ENCODE data around the gene TNFRSF21.
"Not testable (repeated sequence)": the region's sequence is repeated elsewhere in the genome, so short reads cannot be mapped to it uniquely, and the experiment has no call there.

TNFRSF21 gene

DNA sequence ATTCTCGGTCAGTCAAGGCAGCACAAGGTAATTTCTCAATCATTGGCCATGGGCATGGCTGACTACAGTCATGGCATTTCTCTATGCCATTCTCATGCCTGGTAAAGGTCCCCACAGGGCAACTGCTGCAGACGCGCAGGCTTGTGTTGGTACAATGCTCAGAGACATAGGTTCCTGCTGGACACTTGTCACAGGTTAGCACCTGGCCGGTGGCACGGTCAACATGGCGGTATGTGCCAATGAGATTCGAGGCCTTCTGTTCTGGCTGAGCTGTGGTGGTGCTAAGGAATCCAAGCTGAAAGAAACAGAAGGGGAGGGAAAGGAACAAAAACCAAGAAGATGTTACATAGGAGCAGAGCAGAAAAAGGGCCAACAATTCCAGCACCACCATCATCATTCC is 23.4 kb downstream of the TNFRSF21 start:
- DNase-seq: no peak

DNA sequence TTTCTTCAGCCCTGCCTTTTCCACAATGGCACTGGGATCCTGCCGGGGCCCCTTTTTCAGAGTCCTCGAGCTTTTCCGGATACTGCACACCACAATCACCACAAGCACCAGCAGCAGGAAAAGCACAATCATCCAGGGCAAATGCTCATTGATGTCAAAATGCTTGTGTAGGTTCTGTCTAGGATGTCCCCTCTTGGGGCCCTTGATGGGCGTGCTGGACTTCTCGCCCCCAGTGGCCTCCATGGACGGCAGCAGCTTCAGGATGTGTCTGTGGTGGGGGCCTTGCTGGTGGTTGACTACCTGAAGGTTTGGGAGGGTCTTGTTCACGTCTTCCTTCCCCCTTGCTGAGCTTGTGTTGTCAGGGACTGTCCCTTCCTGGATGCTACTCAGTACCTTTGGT is 25.7 kb downstream of the TNFRSF21 start:
- no peak for DNase-seq

DNA sequence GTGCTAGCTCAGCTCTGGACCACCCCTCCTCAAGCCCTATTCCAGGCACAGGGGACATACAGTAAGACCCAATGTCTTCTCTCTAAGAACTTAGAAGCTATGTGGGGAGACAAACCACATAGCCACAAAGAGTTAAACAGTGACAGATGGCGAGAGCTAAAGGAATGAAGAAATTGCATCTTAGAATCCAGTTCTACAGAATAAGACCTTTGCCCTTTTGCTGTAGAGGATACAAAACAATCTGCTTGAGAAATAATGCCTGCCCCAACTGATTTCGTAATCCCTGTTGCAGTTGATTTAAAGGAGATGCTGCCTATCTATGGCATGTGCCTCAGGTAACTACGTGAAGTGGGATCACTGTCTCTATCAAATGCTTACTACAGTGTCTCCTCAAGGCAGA is 31.2 kb downstream of the TNFRSF21 start:
- peak; percentile 25 for DNase-seq

DNA sequence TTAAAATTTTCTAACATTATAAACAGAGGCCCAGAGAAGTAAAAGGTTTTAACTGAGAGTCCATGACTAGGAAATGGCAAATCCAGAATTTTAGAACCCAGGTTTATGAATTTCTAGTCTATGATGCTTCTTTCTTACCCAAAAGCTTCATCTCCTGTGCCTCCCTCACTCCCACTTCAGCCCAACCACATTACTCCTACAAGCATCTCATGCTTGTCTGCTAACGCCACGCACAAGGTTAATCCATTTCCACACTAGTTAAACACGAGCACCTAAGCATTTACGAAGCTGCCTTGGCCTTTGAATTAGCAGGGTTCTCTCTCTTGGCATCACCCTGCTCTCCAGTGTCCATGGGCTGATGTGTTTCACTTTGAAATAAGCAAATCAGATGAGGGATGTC is 32.0 kb downstream of the TNFRSF21 start:
- DNase-seq: no peak

DNA sequence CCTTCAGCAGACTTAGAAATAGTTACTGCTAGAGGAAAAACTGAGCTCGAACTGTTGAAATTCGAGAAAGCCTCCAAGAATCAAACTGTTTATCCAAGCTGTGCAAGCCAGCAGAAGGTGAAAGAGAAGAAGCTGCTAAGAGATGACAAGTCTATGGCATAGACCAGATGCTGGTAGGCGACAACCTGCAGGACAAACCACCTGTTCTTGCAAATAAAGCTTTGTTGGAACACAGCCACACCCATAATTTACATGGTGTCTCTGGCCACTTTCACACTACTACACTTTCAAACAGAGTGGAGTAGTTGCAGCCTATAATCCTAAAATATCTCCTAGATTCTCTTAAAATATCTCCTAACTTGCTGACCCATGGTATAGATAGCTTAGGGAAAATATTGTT is 33.3 kb downstream of the TNFRSF21 start:
- DNase-seq: no peak

DNA sequence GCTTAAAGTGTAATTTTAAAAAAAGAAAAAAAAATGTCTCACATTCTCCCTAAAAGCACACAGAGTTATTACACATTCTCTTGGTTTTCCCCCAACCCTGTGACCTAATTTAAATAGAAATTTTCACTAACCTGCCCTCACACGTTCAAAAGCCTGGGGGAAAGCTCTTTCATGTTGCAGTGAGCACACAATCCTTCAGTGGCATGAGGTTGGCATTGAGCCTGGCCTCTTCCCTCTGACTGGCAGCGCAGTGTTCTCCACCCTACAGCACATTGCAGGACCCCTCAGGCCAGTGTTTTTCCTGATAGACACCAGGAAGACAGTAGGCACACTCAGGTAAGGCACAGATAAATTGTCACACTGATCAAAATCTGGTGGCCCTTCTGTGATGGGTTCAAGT is 34.1 kb downstream of the TNFRSF21 start:
- no peak for DNase-seq

DNA sequence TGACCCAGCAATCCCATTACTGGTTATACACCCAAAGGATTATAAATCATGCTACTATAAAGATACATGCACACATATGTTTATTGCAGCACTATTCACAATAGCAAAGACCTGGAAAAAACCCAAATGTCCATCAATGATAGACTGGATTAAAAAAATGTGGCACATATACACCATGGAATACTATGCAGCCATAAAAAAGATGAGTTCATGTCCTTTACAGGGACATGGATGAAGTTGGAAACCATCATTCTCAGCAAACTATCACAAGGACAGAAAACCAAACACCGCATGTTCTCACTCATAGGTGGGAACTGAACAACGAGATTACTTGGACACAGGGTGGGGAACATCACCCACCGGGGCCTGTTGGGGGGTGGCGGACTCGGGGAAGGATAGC is 34.6 kb downstream of the TNFRSF21 start:
- not testable (repeated sequence) for DNase-seq

DNA sequence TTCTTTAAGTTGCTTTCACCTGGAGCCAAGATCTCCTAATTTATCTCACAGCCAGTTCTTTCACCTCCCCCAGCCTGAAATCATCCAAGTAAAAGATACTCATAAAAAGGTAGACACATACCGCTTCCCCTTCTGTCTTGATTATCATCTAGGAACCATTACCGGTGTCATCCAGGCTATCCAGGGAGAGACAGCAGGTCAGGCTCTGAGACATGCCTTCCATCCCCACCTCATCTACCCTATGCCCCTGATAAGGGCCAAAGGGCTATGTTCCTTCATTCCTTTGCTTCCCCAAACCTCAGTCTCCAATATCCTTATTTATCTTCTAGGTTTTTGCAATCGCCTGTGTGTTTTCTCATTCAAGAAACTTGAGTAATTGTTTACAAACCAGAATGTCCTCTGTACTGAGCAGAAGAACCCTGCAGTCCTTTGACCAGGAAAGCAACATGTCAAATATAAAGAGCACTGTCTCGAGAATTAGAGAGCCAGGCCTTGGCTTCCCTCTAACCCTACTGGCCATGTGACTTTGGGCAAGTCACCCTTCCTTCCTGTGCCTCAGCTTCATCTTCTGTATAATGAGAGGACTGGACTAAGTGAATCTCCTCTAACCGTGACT is 41.0 kb downstream of the TNFRSF21 start:
- DNase-seq: no peak

DNA sequence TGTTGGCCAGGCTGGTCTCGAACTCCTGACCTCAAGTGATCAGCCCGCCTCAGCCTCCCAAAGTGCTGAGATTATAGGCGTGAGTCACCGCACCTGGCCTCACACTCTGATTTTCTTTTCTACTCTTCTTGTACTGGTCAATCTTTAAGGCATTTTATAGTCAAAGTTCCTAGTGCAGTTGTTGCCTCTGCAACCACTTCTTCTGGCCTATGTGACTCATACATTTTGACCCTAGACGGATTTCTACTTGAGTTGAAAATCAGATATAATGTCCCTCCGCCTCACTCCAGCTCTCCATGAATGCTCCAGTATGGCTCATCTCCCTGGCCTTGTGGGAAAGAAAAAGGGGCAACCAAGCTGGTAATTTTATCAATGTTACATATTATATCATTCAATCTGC is 42.4 kb downstream of the TNFRSF21 start:
- DNase-seq: no peak

DNA sequence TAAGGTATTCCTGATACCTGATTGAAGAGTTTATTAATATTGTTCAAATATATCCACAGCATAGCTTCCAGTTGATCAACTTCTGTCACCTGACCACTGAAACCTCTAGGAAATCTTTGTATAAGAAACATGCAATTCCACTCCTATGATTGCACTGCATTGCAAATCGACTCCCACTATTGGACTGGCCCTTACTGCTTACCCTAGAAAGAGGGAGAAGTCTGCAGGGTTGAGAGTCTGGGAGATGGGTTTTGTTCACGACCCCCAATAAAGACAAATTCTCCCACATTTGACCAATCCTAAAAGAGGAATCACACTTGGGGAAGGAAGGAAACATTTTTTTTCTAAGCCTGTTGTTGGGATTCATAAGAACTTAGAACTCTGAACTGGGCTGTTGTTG is 43.7 kb downstream of the TNFRSF21 start:
- DNase-seq: no peak

DNA sequence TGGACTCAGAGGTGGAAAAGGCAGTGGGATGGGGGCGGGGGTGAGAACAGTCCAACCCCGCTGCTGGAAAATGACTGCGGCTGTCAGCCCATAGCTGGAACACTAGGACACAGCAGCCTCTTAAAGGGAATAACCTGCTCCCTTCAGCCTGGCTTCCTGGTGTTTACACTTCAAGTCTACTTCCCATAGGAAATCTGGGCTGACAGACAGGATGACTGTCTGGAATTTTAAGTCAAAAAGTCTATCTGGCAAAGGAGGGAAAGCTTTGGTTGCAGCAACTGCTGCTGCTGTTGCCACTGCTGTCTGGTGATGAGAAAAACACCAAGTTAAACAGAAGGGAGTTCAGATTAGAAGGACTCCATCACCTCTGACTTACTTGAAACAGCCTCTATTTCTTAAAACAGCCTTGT is 44.9 kb downstream of the TNFRSF21 start:
- DNase-seq: no peak

DNA sequence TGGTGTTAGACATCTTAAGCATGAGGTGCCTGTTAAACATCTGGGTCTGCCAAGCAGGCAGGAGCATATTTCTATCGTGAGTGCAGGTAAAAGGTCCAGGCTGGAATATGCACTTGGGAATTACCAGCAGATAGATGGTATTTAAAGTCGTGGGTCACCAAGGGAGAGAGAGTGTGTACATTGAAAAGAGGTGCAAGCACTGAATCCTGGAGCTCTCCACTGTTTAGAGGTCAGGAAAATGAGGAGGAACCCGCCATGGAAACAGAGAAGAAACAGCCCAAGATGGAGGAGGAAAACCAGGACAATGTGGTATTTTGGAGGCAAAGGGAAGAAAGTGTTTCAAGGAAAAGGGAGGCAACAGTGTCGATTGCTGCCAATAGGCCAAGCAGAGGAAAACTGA is 46.4 kb downstream of the TNFRSF21 start:
- DNase-seq: no peak

DNA sequence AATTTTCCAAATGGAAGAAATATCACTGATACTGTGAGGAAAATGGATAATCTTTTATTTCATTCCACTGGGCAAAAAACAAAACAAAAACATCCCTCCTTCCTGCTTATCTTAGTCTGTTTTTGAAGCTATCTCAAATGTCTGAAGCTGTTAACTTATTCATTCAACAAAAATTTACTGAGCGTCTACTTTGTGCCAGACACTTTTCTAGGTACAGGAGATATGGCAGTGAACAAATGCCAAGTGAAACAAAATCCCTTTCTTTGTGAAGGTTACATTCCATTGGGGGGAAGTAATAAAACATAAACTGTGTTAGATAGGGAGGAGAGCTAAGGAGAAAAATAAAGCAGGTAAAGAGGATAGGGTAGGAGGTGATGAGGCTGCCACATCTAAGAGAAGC is 47.5 kb downstream of the TNFRSF21 start:
- DNase-seq: no peak

DNA sequence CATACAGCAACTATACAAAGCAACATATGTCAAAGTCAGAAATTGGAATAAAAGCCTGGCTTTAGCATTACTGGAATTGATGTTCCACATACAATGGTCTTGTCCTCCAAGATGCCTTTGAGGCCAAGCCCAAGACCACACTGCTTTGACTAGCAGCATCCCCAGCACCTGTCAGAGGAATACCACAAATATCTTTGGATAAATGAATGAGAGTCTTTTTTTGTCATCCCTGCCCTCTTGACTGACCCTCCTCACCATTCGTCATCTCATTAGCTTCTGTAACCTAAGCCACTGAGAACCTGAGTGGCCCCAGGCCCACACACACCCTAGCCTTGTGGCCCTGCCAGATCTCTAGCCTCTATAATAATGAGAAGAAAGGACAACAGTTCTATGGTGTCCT is 48.5 kb downstream of the TNFRSF21 start:
- no peak for DNase-seq

DNA sequence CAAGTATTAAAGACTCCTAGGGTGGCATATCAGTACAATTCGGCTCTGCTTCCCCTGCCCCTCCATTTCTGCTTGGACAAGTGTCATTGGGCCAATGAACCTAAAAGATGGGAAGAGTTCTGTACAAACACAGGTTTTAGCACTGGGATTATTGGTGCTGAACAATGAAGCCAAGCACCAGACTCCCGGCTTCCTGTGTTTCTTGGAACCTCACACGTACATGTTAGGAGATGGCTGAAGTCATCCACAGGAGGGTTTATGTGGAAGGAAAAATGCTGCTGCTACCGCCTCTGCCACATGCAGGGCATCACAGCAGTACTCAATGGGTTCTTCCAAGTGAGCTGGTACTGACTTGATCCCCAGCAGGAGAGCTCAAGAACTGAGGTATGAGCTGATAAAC is 49.7 kb downstream of the TNFRSF21 start:
- no peak for DNase-seq

DNA sequence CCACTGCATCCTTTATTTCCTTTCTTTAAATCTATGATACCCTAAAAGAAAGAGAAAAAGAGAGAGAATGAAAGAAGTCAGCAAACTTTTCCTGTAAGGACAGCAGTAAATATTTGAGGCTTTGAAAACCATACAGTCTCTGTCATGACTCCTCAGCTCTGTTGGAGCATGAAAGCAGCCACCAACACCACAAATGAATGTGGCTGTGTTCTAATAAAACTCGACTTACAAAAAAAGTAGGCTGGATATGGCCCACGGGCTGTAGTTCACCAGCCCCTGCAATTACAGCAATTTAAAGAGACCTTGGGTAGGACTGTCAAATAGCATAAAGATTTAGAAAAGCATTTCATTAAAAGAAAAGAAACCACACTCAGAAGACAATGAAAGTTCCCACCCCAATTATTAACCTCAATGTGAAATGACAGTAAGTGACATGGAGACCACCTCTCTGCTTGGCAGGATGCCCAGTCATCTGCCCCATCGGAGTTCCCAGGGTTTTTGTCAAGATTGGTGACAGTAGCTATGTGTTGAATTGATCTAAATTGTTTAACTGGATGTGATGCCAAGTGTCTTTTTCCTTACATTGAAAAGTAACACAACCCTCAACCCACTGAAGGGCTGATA is 50.9 kb downstream of the TNFRSF21 start:
- no peak for DNase-seq

DNA sequence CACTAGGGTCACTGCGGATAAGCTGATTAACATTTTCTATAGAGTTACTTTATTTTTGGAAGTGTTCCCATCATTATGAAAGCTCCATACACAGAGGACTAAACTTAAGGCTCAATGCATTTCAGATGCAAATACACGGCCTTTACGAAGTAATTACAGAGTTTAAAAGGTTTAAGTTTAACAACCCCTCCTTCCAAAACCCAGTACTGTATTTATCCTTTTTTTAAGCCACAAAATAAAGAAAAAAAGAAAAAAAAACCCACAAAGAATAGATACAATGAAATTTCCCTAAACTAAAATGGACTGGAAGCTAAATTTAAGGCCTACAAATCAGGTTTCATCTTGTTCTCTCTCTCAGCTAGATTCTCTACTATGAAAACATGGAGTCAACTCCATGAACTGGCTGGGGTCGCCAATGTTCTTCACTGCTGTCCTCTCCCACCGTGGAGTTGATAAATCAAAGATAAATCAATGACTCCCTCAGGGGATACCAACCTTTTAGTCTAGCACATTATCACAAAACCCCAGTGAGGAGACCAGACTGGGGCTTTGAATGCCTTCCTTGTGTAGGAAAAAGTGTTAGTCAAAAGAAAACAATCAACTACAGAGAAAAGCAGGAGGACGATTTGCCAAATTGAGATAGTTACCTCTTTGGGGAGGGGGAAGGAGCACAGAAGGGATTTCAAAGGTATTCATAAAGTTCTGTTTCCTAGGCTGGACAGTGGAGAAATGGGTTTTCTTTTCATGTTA is 52.5 kb downstream of the TNFRSF21 start:
- DNase-seq: no peak

DNA sequence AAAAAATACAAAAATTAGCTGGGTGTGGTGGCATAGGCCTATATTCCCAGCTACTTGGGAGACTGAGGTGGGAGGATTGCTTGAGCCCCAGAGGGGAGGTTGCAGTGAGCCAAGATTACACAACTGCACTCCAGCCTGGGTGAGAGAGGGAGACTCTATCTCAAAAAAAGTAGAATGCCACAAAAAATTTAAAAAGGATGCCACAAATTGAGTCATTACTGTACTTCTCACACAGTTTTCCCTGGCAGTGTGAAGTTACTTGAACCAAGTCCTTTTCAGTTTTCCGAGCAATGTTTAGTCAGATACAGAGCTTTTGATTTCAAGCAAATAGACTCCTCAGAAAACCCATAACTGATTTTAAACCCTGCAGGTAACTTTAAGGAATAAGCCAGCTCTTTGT is 53.3 kb downstream of the TNFRSF21 start:
- no peak for DNase-seq

DNA sequence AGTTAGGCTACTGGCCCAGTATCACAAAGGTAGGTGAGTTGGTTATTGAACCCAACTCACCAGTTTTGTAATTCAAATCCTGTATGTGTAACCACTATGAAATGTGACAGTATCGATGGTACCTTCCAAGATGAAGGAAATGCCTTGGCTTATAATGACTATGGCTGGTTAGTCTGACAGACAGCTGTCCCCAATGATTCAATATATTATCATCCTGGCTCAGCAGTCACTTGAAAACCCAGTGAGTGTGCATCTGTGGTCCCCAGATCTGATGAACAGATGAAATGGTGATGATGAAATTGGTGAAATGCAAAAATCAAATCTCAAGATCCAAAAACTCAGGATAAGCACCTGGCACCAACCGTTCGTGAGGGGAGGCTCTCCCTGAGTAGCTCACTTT is 54.8 kb downstream of the TNFRSF21 start:
- DNase-seq: no peak

DNA sequence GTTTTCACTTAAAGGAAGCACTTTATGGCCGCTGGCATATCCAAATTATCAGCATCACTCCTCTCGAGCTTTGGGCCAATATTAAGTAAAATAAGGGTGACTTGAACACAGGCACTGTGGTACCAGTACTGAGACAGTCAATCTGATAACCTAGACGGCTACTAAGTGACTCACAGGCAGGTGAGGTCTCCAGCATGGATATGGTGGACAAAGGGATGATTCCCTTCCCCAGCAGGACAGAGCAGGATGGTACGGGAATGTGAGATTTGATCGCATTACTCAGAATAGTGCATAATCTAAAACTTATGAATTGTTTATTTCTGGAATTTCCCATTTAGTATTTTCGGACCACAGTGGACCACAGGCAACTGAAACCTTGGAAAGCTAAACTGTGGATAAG is 55.7 kb downstream of the TNFRSF21 start:
- DNase-seq: no peak

DNA sequence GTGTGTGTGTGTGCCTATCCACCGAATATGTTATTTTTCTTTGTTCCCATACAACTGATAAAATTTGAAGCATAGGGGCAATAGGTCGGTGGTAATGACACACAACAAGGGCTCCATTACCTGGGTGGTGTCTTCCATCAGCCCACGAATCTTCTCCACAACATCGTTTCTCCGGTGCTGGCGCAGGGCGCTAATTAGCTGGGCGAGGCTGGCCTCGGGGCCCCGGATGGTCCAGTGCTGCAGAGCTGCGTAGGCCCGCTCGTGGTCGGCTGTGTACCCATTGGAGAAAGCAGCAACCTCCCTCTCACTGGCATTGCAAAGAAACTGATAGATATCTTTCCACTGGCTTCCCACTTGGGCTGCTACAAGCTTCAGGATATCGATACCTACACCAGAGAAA is 56.6 kb downstream of the TNFRSF21 start:
- DNase-seq: no peak

DNA sequence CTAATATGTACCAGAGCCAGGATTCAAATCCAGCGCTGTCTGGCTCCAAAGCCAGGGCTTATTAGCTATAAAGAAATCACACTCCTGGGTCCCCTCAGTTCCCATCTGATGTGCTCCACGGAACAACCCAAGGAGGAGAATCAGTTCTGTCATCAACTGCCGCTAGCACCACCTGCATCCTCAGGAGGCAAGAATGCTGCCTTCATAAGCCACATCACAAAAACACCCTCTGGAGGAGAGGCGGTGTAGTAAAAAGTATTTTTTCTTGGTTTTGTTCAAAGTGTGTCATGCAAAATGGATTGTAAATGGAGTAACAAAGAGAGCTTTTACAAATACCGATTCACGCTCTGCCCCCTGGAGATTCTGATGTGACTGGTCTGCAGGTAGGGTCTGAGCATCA is 57.1 kb downstream of the TNFRSF21 start:
- no peak for DNase-seq

DNA sequence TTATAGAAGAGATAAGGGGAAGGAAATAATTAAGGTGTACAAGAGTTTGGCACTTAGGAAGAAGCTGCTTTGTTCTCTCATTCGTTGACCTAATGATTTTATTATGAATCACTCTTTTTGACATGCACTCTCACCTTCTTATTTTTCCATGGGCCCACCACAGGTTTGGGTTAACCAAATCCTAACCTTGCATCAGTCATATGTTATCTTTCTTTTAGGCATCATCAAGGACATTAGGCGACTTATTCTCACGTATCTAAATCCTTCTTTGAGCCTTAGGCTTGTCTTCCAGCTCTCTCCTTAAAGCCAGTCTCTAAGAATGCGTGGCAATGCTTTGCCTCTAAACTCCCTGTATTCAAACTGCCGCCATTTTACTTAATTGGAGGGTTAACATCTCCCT is 58.3 kb downstream of the TNFRSF21 start:
- no peak for DNase-seq

DNA sequence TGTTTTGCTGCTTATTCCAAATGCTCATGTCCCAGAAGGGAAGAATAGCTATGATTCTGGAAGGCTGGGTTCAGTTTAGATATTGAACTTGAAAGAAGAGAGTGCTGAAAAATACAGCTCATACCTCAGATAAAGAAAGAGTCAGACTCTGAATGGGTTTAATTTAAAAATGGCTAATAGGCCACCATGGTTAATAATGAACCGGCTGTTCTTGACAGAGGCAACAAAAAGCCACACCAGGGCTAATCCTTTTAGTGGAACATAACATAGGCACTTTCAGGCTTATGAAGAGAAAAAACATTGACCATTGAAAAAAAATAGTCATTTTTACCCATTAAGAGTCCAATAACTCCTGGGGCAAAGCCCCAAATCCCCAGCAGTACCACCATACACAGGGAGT is 59.4 kb downstream of the TNFRSF21 start:
- no peak for DNase-seq

DNA sequence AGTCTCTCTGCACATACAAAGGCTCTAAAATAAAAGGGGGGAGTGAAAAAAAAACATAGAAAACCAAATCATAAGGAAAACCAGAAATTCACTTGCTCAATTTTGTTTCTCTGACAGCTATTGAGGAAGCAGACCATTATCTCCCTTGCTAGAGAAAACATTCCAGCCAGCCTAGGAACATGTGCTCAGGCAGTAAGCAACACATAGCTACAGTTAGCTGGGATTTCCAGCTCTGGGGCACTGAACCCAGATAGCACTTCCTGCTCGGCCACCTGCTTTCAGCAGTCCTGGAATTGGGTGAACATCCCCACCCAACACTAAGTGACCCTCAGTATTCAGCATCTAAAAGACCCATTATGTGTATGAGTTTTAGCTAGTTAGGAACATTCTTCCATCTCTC is 61.3 kb downstream of the TNFRSF21 start:
- no peak for DNase-seq

Data from hematopoietic multipotent progenitor cell treated with erythropoietin and hydrocortisone succinate and interleukin-3 and kit ligand, for 6 days (in vitro differentiated cells).